ENCODE results near the gene ATF6.

The ATF6 gene

GRCh38 chr1:161919229-161919628 lies 153.1 kb downstream of the ATF6 start:
- in situ Hi-C loops (cut with MboI; ENCODE audit: low sequenced_read_pairs, unreplicated experiment), result no loop called here
- no peak for DNase-seq (ENCODE audit: low spot score)
- no peak for TF ChIP-seq CTCF (IDR thresholded peaks at IDR 0.05; ENCODE audit: borderline replicate concordance, control extremely low read depth, extremely low read depth, insufficient read depth, missing control alignments)

GRCh38 chr1:161921491-161921890 lies 155.4 kb downstream of the ATF6 start:
- TF ChIP-seq CTCF (IDR thresholded peaks at IDR 0.05; ENCODE audit: borderline replicate concordance, control extremely low read depth, extremely low read depth, insufficient read depth, missing control alignments), result no peak
- DNase-seq (ENCODE audit: low spot score), result no peak
- in situ Hi-C loops (cut with MboI; ENCODE audit: low sequenced_read_pairs, unreplicated experiment), result no loop called here

GRCh38 chr1:161921990-161922389 lies 155.9 kb downstream of the ATF6 start:
- TF ChIP-seq CTCF (IDR thresholded peaks at IDR 0.05; ENCODE audit: borderline replicate concordance, control extremely low read depth, extremely low read depth, insufficient read depth, missing control alignments), result no peak
- in situ Hi-C loops (cut with MboI; ENCODE audit: low sequenced_read_pairs, unreplicated experiment), result no loop called here
- no peak for DNase-seq (ENCODE audit: low spot score)

GRCh38 chr1:161928056-161928455 lies 161.9 kb downstream of the ATF6 start:
- no peak for TF ChIP-seq CTCF (IDR thresholded peaks at IDR 0.05; ENCODE audit: borderline replicate concordance, control extremely low read depth, extremely low read depth, insufficient read depth, missing control alignments)
- in situ Hi-C loops (cut with MboI; ENCODE audit: low sequenced_read_pairs, unreplicated experiment), result no loop called here
- no peak for DNase-seq (ENCODE audit: low spot score)

GRCh38 chr1:161929137-161929536 lies 163.0 kb downstream of the ATF6 start:
- TF ChIP-seq CTCF (IDR thresholded peaks at IDR 0.05; ENCODE audit: borderline replicate concordance, control extremely low read depth, extremely low read depth, insufficient read depth, missing control alignments), result no peak
- in situ Hi-C loops (cut with MboI; ENCODE audit: low sequenced_read_pairs, unreplicated experiment), result no loop called here

GRCh38 chr1:161930064-161930463 lies 163.9 kb downstream of the ATF6 start:
- no peak for DNase-seq (ENCODE audit: low spot score)
- TF ChIP-seq CTCF (IDR thresholded peaks at IDR 0.05; ENCODE audit: borderline replicate concordance, control extremely low read depth, extremely low read depth, insufficient read depth, missing control alignments), result no peak
- in situ Hi-C loops (cut with MboI; ENCODE audit: low sequenced_read_pairs, unreplicated experiment), result no loop called here

More at GRCh38 chr1:161929137-161929536, 163.0 kb downstream of the ATF6 start:
- no peak for DNase-seq (ENCODE audit: low spot score)

GRCh38 chr1:161932668-161933067 lies 166.5 kb downstream of the ATF6 start:
- no peak for DNase-seq (ENCODE audit: low spot score)
- TF ChIP-seq CTCF (IDR thresholded peaks at IDR 0.05; ENCODE audit: borderline replicate concordance, control extremely low read depth, extremely low read depth, insufficient read depth, missing control alignments), result no peak
- in situ Hi-C loops (cut with MboI; ENCODE audit: low sequenced_read_pairs, unreplicated experiment), result no loop called here
